Peyer's patch (tissue), 4 donors: Measurements from ENCODE around the gene TMEM89.

ENCODE experiments used
- POLR2A ChIP-seq, 2 donors: fragments of 450-650 bp; IDR thresholded peaks; one replicate each; pipeline ENCODE4 v1.5.1; 2017; ENCODE audit warnings: antibody characterized with exemption in 2 of 2, mild to moderate bottlenecking in 2 of 2, moderate library complexity in 2 of 2
- TF ChIP-seq, protein P1 (sequence below), 6 experiments: fragments of 450-650 bp in 4 of 6; fragments of 200-600 bp in 2 of 6; sonication (generic) in 1 of 6; IDR thresholded peaks; one replicate each; pipeline ENCODE4 v1.5.1; 2017 to 2019; ENCODE audit warnings: antibody characterized with exemption in 6 of 6, mild to moderate bottlenecking in 3 of 6, moderate library complexity in 1 of 6

DNA sequence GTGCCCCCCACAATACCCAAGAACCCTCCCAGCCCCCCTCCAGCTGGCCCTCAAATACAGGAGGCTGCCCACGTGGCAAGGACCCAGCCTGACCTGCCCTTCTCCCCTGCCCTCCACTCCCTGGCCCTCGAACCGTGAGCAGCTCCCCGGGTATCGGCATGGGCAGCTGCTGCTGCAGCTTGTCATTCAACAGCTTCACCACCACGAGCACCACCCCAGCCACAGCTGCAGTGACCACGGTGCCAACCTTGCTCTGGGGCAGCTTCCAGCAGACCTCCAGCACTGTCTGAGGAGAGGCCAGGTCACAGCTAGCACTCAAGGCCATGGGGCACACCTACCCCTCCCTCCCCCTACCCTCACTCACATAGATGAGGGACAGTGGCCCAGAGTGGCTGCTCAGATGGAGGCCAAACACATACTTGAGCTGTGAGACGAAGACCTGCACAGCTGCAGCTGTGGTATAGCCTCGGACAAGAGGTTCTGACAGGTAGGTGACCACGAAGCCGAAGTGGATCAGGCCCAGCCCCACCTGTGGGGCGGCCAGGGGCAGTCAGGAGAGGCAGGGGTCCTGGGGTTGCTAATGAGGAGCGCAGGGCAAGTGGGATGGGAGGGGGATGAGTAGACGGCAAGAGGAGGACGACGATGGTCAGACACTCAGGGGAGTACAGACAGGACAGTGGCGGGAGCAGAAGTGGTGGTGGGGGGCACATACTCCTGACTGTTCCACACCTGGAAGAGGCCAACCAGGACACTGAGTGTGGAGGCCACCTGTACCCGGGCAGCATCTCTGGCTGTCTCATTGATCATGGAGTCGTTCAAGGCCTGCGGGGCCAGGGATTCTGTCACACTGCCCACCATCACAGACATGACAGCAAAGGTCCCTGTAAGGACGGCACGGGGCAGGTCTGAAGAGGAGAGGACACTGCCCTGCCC, 10.2 kb upstream of the TMEM89 start:
- TF ChIP-seq, protein P1, sequence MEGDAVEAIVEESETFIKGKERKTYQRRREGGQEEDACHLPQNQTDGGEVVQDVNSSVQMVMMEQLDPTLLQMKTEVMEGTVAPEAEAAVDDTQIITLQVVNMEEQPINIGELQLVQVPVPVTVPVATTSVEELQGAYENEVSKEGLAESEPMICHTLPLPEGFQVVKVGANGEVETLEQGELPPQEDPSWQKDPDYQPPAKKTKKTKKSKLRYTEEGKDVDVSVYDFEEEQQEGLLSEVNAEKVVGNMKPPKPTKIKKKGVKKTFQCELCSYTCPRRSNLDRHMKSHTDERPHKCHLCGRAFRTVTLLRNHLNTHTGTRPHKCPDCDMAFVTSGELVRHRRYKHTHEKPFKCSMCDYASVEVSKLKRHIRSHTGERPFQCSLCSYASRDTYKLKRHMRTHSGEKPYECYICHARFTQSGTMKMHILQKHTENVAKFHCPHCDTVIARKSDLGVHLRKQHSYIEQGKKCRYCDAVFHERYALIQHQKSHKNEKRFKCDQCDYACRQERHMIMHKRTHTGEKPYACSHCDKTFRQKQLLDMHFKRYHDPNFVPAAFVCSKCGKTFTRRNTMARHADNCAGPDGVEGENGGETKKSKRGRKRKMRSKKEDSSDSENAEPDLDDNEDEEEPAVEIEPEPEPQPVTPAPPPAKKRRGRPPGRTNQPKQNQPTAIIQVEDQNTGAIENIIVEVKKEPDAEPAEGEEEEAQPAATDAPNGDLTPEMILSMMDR (IDR thresholded peaks at IDR 0.05): no peak
- TF ChIP-seq POLR2A (IDR thresholded peaks at IDR 0.05): no peak
